DOHH2 (cell line): ENCODE measurements around the gene HLA-DOB.

ENCODE experiments used
- EZH2phosphoT487 ChIP-seq: fragments of 200-600 bp; sonication (generic); IDR thresholded peaks from 2 replicates; pipeline ENCODE4 v1.6.1; 2017; ENCODE audit warnings: borderline replicate concordance, mild to moderate bottlenecking, antibody characterized with exemption, low read length, moderate library complexity, mixed read lengths
- TF ChIP-seq, protein P1 (sequence below): fragments of 200-600 bp; sonication (generic); IDR thresholded peaks from one replicate; pipeline ENCODE4 v1.5.1; 2014; ENCODE audit warnings: antibody characterized with exemption, mild to moderate bottlenecking, low read depth, low read length; ENCODE audit not compliant: poor library complexity, severe bottlenecking

DNA sequence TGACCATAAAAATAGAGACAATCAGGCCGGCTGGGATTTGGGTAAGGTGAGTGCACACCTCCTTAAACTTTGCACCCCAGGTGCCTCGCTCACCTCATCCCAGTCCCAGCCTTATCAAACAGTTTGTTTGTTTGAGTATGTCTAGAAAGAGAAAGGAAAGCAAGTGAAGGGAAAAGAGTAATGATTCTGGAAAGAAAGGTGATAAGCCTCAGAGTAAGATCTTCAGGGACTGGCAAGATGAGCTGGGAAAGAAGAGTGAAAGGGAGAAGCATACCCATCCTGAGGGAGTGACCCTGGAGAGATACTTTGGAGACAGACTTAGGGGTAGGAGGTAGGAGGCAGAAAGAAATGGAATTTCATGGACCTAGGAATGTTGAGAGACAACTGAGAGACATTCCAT is 20.1 kb upstream of the HLA-DOB start:
- TF ChIP-seq, protein P1, sequence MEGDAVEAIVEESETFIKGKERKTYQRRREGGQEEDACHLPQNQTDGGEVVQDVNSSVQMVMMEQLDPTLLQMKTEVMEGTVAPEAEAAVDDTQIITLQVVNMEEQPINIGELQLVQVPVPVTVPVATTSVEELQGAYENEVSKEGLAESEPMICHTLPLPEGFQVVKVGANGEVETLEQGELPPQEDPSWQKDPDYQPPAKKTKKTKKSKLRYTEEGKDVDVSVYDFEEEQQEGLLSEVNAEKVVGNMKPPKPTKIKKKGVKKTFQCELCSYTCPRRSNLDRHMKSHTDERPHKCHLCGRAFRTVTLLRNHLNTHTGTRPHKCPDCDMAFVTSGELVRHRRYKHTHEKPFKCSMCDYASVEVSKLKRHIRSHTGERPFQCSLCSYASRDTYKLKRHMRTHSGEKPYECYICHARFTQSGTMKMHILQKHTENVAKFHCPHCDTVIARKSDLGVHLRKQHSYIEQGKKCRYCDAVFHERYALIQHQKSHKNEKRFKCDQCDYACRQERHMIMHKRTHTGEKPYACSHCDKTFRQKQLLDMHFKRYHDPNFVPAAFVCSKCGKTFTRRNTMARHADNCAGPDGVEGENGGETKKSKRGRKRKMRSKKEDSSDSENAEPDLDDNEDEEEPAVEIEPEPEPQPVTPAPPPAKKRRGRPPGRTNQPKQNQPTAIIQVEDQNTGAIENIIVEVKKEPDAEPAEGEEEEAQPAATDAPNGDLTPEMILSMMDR: no peak
- TF ChIP-seq EZH2phosphoT487: no peak
